ENCODE results near the gene RMI1. TPM values are rescaled to one million over a fixed set of nuclear protein-coding genes. Genes with fewer than 3 reads are reported as not detected.

RMI1 gene
- total RNA-seq, result 0.21 TPM

- H3K9me3 ChIP-seq, result no peaks in the 10 kb centered on the region
- H3K4me3 ChIP-seq, result peak within 1 kb of the TSS; percentile 58 to 94
- H3K27ac ChIP-seq, result peak within 1 kb of the TSS; percentile 96 to 99
- H3K27me3 ChIP-seq, result no peaks in the 10 kb centered on the region
- H3K36me3 ChIP-seq, result peaks cover 13 to 19% of the 10 kb centered on the region in 2 donors
- intact Hi-C loops (cut with DNase I), result loop anchor here (1.0 to 5.0 kb wide), 4 partner anchors 59 to 687 kb away; partner anchors contain the start of genes KIF27 and NTRK2
- peak; percentile 94 to 99 for DNase-seq (ENCODE audit: low spot score in 2 of 2)
- TF ChIP-seq CTCF (IDR thresholded peaks at IDR 0.05), result no peak
- peaks cover 5 to 18% of the 10 kb centered on the region in 2 donors for H3K4me1 ChIP-seq
Observed at GRCh38 chr9:83980395-83981125, at the start of gene RMI1. RMI1 (plus strand) TSS chr9:83980805; CDS start chr9:84000987, 20,182 bp downstream.

GRCh38 chr9:83930881-83931280, 49.7 kb upstream of the RMI1 start:
- H3K4me3 ChIP-seq, result no peak overlapping the region
- no peaks in the 10 kb centered on the region for H3K9me3 ChIP-seq
- intact Hi-C loops (cut with DNase I), result no loop called here
- no peaks in the 10 kb centered on the region for H3K27me3 ChIP-seq
- TF ChIP-seq CTCF (IDR thresholded peaks at IDR 0.05), result no peak
- H3K4me1 ChIP-seq, result no peaks in the 10 kb centered on the region
- DNase-seq (ENCODE audit: low spot score in 2 of 2), result no peak
- H3K36me3 ChIP-seq, result no peaks in the 10 kb centered on the region
- H3K27ac ChIP-seq, result no peak overlapping the region

GRCh38 chr9:83932011-83932410, 48.6 kb upstream of the RMI1 start:
- Histone ChIP-seq H3K27me3 (no peaks in the 10 kb centered on the region), H3K4me3 (no peak overlapping the region), H3K4me1 (no peaks in the 10 kb centered on the region), H3K36me3 (no peaks in the 10 kb centered on the region), H3K27ac (no peak overlapping the region), H3K9me3 (no peaks in the 10 kb centered on the region)
- DNase-seq (ENCODE audit: low spot score in 2 of 2), result no peak
- intact Hi-C loops (cut with DNase I), result no loop called here
- no peak for TF ChIP-seq CTCF (IDR thresholded peaks at IDR 0.05)

GRCh38 chr9:83932851-83933250, 47.8 kb upstream of the RMI1 start:
- Histone ChIP-seq H3K9me3 (no peaks in the 10 kb centered on the region), H3K36me3 (no peaks in the 10 kb centered on the region), H3K27ac (no peak overlapping the region), H3K4me1 (no peaks in the 10 kb centered on the region), H3K27me3 (no peaks in the 10 kb centered on the region), H3K4me3 (no peak overlapping the region)
- intact Hi-C loops (cut with DNase I), result no loop called here
- TF ChIP-seq CTCF (IDR thresholded peaks at IDR 0.05), result no peak
- no peak for DNase-seq (ENCODE audit: low spot score in 2 of 2)

GRCh38 chr9:83933790-83934189, 46.8 kb upstream of the RMI1 start:
- Histone ChIP-seq H3K27me3 (no peaks in the 10 kb centered on the region), H3K9me3 (no peaks in the 10 kb centered on the region), H3K36me3 (peaks cover 0 to 3% of the 10 kb centered on the region in 2 donors), H3K27ac (no peak overlapping the region), H3K4me1 (no peaks in the 10 kb centered on the region), H3K4me3 (no peak overlapping the region)
- no peak for TF ChIP-seq CTCF (IDR thresholded peaks at IDR 0.05)
- intact Hi-C loops (cut with DNase I), result no loop called here
- DNase-seq (ENCODE audit: low spot score in 2 of 2), result no peak
